NB4 (cell line): ENCODE results near the gene NXN.

Experiments
- MYC ChIP-seq: IDR thresholded peaks from 2 replicates; pipeline ENCODE4 v1.6.1; 2011; ENCODE audit warnings: low read depth, low read length
- POLR2A ChIP-seq: IDR thresholded peaks from 2 replicates; pipeline ENCODE4 v1.6.1; 2011; ENCODE audit warnings: mild to moderate bottlenecking; ENCODE audit not compliant: insufficient read length; ENCODE audit errors: extremely low read depth
- TF ChIP-seq, protein P1 (sequence below): IDR thresholded peaks from one replicate; pipeline ENCODE4 v1.5.1; 2012; ENCODE audit warnings: low read depth, low read length
- TF ChIP-seq, protein P2 (sequence below): IDR thresholded peaks from 2 replicates; pipeline ENCODE4 v1.6.1; 2011; ENCODE audit warnings: low read depth, low read length

DNA sequence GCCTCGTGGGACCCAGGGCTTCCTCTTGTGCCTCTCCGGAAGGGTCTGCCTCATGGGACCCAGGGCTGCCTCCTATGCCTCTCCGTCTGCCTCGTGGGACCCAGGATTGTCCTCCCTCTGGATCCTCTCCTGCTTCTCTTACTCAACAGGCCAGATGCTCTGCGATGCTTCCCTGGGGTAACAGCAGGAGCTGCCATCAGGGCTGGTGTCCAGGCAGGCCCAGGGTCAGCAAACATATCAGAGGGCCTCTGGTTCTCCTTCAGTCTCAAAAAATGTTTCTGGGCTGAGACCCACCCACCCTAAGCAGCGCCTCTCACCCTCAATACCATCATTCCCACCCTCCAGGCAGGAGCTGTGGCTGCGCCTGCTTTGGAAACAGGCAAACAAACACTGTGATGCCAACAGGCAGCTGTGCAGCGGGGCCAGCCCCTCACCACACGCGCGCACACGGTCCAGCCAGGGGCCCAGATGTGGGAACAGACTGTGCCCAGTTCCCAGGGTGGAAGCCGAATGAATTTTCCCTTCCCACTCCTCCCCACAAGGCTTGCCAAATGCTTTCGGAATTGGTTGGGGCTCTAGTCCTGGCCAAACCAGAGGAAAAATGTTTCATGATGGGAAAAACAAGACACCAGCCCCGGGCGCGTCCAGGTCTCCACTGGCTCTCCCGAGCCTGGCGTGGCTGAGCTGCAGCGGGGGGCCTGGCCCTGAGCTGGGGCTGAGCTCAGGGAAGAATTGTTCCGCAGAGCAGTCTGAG lies 28.6 kb upstream of the NXN start:
- TF ChIP-seq, protein P1, sequence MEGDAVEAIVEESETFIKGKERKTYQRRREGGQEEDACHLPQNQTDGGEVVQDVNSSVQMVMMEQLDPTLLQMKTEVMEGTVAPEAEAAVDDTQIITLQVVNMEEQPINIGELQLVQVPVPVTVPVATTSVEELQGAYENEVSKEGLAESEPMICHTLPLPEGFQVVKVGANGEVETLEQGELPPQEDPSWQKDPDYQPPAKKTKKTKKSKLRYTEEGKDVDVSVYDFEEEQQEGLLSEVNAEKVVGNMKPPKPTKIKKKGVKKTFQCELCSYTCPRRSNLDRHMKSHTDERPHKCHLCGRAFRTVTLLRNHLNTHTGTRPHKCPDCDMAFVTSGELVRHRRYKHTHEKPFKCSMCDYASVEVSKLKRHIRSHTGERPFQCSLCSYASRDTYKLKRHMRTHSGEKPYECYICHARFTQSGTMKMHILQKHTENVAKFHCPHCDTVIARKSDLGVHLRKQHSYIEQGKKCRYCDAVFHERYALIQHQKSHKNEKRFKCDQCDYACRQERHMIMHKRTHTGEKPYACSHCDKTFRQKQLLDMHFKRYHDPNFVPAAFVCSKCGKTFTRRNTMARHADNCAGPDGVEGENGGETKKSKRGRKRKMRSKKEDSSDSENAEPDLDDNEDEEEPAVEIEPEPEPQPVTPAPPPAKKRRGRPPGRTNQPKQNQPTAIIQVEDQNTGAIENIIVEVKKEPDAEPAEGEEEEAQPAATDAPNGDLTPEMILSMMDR: no peak
- TF ChIP-seq POLR2A (no peak), MYC (no peak)
- TF ChIP-seq, protein P2, sequence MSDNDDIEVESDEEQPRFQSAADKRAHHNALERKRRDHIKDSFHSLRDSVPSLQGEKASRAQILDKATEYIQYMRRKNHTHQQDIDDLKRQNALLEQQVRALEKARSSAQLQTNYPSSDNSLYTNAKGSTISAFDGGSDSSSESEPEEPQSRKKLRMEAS: no peak
